Measurements from ENCODE around the gene KRT6A.

The KRT6A gene

GRCh38 chr12:52493172-52493571, at the start of gene KRT6A:
KRT6A (minus strand) TSS chr12:52493257; CDS start chr12:52493188, 69 bp downstream.
- Mint-ChIP-seq H3K4me3 (no peak within 1 kb of the TSS), H3K36me3 (ENCODE audit: low read depth) (no peaks in the 10 kb centered on the region), H3K9me3 (no peaks in the 10 kb centered on the region), H3K27ac (no peak within 1 kb of the TSS), H3K27me3 (ENCODE audit: low read depth) (peaks cover 30% of the 10 kb centered on the region), H3K4me1 (peaks cover 19% of the 10 kb centered on the region)
- no peak for TF ChIP-seq CTCF (IDR thresholded peaks at IDR 0.05; ENCODE audit: unreplicated experiment in 3 of 3)

GRCh38 chr12:52542157-52542556, 49.1 kb upstream of the KRT6A start:
- no peaks in the 10 kb centered on the region for H3K36me3 Mint-ChIP-seq (ENCODE audit: low read depth)
- H3K27ac Mint-ChIP-seq = no peak overlapping the region
- no peak overlapping the region for H3K4me3 Mint-ChIP-seq
- peaks cover 8% of the 10 kb centered on the region for H3K4me1 Mint-ChIP-seq
- H3K27me3 Mint-ChIP-seq (ENCODE audit: low read depth) = peaks cover 11% of the 10 kb centered on the region
- no peaks in the 10 kb centered on the region for H3K9me3 Mint-ChIP-seq
- TF ChIP-seq CTCF (IDR thresholded peaks at IDR 0.05; ENCODE audit: unreplicated experiment in 3 of 3) = no peak

GRCh38 chr12:52541709-52542108, 48.7 kb upstream of the KRT6A start:
- Mint-ChIP-seq H3K4me1 (peaks cover 8% of the 10 kb centered on the region), H3K4me3 (no peak overlapping the region), H3K27me3 (ENCODE audit: low read depth) (peaks cover 15% of the 10 kb centered on the region), H3K36me3 (ENCODE audit: low read depth) (no peaks in the 10 kb centered on the region), H3K27ac (no peak overlapping the region), H3K9me3 (no peaks in the 10 kb centered on the region)
- no peak for TF ChIP-seq CTCF (IDR thresholded peaks at IDR 0.05; ENCODE audit: unreplicated experiment in 3 of 3)

DNA sequence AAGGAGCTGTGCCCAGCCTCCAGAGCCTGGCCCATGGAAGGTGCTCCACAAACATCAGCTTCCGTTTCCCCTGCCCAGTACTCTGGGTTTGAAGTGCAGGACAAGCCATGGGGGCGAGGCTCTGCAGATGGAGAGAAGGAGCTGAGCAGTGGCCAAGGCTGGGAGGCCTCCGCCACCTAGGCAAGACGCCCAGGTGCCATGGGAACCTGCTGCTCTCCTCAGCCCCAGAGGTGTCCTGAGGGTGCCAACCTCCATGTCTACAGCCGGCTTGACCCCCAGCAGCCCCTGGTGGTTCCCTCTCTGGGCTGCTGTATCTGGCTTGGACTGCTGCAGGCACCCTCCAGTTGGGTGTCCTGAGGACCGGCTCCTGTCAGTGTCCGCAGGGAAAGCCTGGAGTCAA, 47.5 kb upstream of the KRT6A start:
- Mint-ChIP-seq H3K36me3 (ENCODE audit: low read depth) (no peaks in the 10 kb centered on the region), H3K4me1 (peaks cover 8% of the 10 kb centered on the region), H3K27ac (no peak overlapping the region), H3K27me3 (ENCODE audit: low read depth) (peaks cover 12% of the 10 kb centered on the region), H3K9me3 (no peaks in the 10 kb centered on the region), H3K4me3 (no peak overlapping the region)
- TF ChIP-seq CTCF (IDR thresholded peaks at IDR 0.05; ENCODE audit: unreplicated experiment in 3 of 3) = no peak

DNA sequence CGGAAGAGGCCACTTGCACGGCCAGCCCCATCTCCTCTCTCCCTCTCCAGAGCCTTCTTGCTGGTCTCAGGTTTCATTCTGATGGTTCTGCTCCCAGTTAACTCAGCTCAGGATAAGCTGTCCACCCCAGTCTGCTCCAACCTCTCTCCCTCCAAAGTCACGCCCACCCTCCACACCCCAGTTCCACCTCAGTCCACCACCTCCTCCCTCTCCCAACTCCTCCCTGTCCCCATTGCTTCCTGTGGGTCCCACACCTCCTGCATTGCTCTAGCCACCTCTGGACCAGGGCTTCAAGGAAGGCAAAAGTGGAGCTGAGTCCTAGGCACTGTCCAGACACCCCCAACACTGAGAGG, 46.7 kb upstream of the KRT6A start:
- Mint-ChIP-seq H3K4me1 (peaks cover 8% of the 10 kb centered on the region), H3K4me3 (no peak overlapping the region), H3K27ac (no peak overlapping the region), H3K27me3 (ENCODE audit: low read depth) (peaks cover 6% of the 10 kb centered on the region), H3K9me3 (no peaks in the 10 kb centered on the region), H3K36me3 (ENCODE audit: low read depth) (no peaks in the 10 kb centered on the region)
- TF ChIP-seq CTCF (IDR thresholded peaks at IDR 0.05; ENCODE audit: unreplicated experiment in 3 of 3) = no peak

DNA sequence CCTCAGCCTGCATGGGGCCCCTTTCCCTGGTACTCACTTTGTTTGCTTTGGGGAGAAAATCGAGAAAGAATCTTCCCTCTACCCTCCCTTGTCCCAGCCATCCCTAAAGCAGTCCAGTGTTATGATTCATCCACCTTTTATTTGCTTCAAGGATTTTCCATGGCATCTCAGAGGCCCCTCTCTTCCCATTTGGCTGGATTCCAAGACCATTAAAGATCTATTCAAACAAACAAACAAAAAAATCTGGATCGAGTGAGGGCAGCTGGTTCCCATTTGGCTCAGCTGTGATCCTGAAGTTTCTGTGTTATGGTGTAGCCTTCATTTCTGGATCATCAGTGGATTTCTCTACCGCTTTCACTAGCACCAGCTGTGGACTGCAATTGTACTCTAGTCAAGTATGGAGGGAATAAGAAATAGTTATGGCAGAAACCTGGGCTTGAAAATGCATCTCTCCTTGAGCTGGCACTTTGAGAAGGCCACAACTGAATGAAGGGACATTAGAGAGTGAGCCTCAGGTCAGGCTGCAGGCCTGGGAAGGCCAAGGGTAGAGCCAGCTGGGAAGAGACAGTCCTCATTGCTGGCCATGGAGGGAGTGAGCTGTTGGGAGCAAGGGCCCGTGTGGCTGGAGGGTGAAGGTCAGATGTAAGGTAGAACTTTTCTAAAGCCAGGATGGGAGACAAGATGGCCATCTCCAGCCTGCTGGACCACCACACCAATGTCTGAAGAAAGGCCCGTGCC, 46.2 kb upstream of the KRT6A start:
- Mint-ChIP-seq H3K27ac (peak overlapping the region; percentile 22 to 66 (median 38)), H3K36me3 (ENCODE audit: low read depth) (no peaks in the 10 kb centered on the region), H3K27me3 (ENCODE audit: low read depth) (peaks cover 5% of the 10 kb centered on the region), H3K9me3 (no peaks in the 10 kb centered on the region), H3K4me3 (no peak overlapping the region), H3K4me1 (peaks cover 8% of the 10 kb centered on the region)
- no peak for TF ChIP-seq CTCF (IDR thresholded peaks at IDR 0.05; ENCODE audit: unreplicated experiment in 3 of 3)
